ENCODE results near the gene TMEM233.

Gene TMEM233

GRCh38 chr12:119676022-119676421 lies 82.4 kb downstream of the TMEM233 start:
- TF ChIP-seq ZFX (IDR thresholded peaks at IDR 0.05) (no peak), CTCF (conservative IDR thresholded peaks at IDR 0.05) (no peak)
- no peak overlapping the region for H3K27ac ChIP-seq

GRCh38 chr12:119676573-119676972 lies 83.0 kb downstream of the TMEM233 start:
- no peak overlapping the region for H3K27ac ChIP-seq

GRCh38 chr12:119678459-119678858 lies 84.9 kb downstream of the TMEM233 start:
- no peak for TF ChIP-seq ZFX (IDR thresholded peaks at IDR 0.05)
- no peak for TF ChIP-seq CTCF (conservative IDR thresholded peaks at IDR 0.05)
- no peak overlapping the region for H3K27ac ChIP-seq

More at GRCh38 chr12:119676573-119676972, 83.0 kb downstream of the TMEM233 start:
- TF ChIP-seq CTCF (conservative IDR thresholded peaks at IDR 0.05), result no peak
- no peak for TF ChIP-seq ZFX (IDR thresholded peaks at IDR 0.05)

- no peak overlapping the region for H3K27ac ChIP-seq
- TF ChIP-seq ZFX (IDR thresholded peaks at IDR 0.05), result no peak
- TF ChIP-seq CTCF (conservative IDR thresholded peaks at IDR 0.05), result no peak
These were observed 85.5 kb downstream of the TMEM233 start for GRCh38 chr12:119679081-119679480.

- H3K27ac ChIP-seq, result no peak overlapping the region
- TF ChIP-seq CTCF (conservative IDR thresholded peaks at IDR 0.05), result no peak
- no peak for TF ChIP-seq ZFX (IDR thresholded peaks at IDR 0.05)
These were observed 85.9 kb downstream of the TMEM233 start for GRCh38 chr12:119679490-119679889.

- H3K27ac ChIP-seq, result no peak overlapping the region
These were observed 87.5 kb downstream of the TMEM233 start for GRCh38 chr12:119681111-119681510.

More at GRCh38 chr12:119681111-119681510, 87.5 kb downstream of the TMEM233 start:
- TF ChIP-seq ZFX (IDR thresholded peaks at IDR 0.05) (no peak), CTCF (conservative IDR thresholded peaks at IDR 0.05) (no peak)
